Neuronal stem cell (in vitro differentiated cells): Measurements from ENCODE around the gene ACTL6A.

ENCODE experiments used
- DNase-seq: peaks from one replicate; pipeline ENCODE4 v3.0.0-alpha.2; 2013; ENCODE audit warnings: low spot score
- H2AFZ ChIP-seq: one replicate; pipeline ENCODE4 v1.6.1; 2013; ENCODE audit warnings: mild to moderate bottlenecking, low read length, inconsistent platforms
- H2AK5ac ChIP-seq: 2 replicates; pipeline ENCODE4 v1.6.1; 2013; ENCODE audit warnings: low read depth, mild to moderate bottlenecking, inconsistent platforms, low read length, moderate library complexity, mixed read lengths
- H2BK120ac ChIP-seq: 2 replicates; pipeline ENCODE4 v1.6.1; 2013; ENCODE audit warnings: low read depth, mild to moderate bottlenecking, inconsistent platforms, low read length, moderate library complexity, mixed read lengths
- H2BK12ac ChIP-seq: one replicate; pipeline ENCODE4 v1.6.1; 2013; ENCODE audit warnings: low read length, inconsistent platforms
- H2BK15ac ChIP-seq: 2 replicates; pipeline ENCODE4 v1.6.1; 2013; ENCODE audit warnings: mild to moderate bottlenecking, low read length, inconsistent platforms, mixed read lengths
- H2BK5ac ChIP-seq: one replicate; pipeline ENCODE4 v1.6.1; 2013; ENCODE audit warnings: inconsistent platforms, mild to moderate bottlenecking, low read length, moderate library complexity
- H3K14ac ChIP-seq: one replicate; pipeline ENCODE4 v1.6.1; 2013; ENCODE audit warnings: low read length, inconsistent platforms
- H3K18ac ChIP-seq: 2 replicates; pipeline ENCODE4 v1.6.1; 2013; ENCODE audit warnings: low read length, inconsistent platforms
- H3K23ac ChIP-seq: 2 replicates; pipeline ENCODE4 v1.6.1; 2013; ENCODE audit warnings: low read depth, mild to moderate bottlenecking, mixed read lengths, low read length, inconsistent platforms; ENCODE audit not compliant: poor library complexity
- H3K27ac ChIP-seq: replicated peaks from 3 replicates; pipeline ENCODE4 v1.5.1; 2013; ENCODE audit warnings: low read length, inconsistent platforms
- H3K27me3 ChIP-seq, 3 experiments: 2 replicates each; pipeline ENCODE4 v1.6.1; 2013; ENCODE audit warnings: low read length in 3 of 3, mild to moderate bottlenecking in 2 of 3, inconsistent platforms in 1 of 3, low read depth in 1 of 3, mixed read lengths in 1 of 3, moderate library complexity in 1 of 3; ENCODE audit not compliant: control insufficient read depth in 3 of 3, insufficient read depth in 3 of 3
- H3K36me3 ChIP-seq, 2 donors: replicated peaks in 1 of 2; 2 replicates each; pipeline ENCODE4 v1.6.1; 2013; ENCODE audit warnings: low read length in 2 of 2; ENCODE audit not compliant: control insufficient read depth in 2 of 2, insufficient read depth in 2 of 2
- H3K4ac ChIP-seq: 2 replicates; pipeline ENCODE4 v1.6.1; 2013; ENCODE audit warnings: inconsistent platforms, mild to moderate bottlenecking, low read length, moderate library complexity
- H3K4me1 ChIP-seq, 2 donors: 1 replicate in 1 of 2; 2 replicates in 1 of 2; pipeline ENCODE4 v1.6.1; 2013; ENCODE audit warnings: low read length in 2 of 2, low read depth in 1 of 2; ENCODE audit not compliant: control insufficient read depth in 2 of 2, insufficient read depth in 1 of 2
- H3K4me2 ChIP-seq: one replicate; pipeline ENCODE4 v1.6.1; 2013; ENCODE audit warnings: mild to moderate bottlenecking, low read length, inconsistent platforms; ENCODE audit not compliant: insufficient read depth, poor library complexity, severe bottlenecking
- H3K4me3 ChIP-seq, 2 donors: 2 replicates each; pipeline ENCODE4 v1.5.1; 2013; ENCODE audit warnings: low read length in 2 of 2, mild to moderate bottlenecking in 2 of 2, inconsistent platforms in 1 of 2, moderate library complexity in 1 of 2
- H3K79me1 ChIP-seq: one replicate; pipeline ENCODE4 v1.6.1; 2013; ENCODE audit warnings: low read depth, mild to moderate bottlenecking, inconsistent platforms, low read length, moderate library complexity
- H3K9ac ChIP-seq: one replicate; pipeline ENCODE4 v1.6.1; 2013; ENCODE audit warnings: mild to moderate bottlenecking, low read depth, low read length, inconsistent platforms; ENCODE audit not compliant: poor library complexity
- H3K9me3 ChIP-seq, 2 donors: replicated peaks in 1 of 2; 2 replicates each; pipeline versions ENCODE3 to v1.6.1; 2013; ENCODE audit warnings: low read length in 2 of 2, mild to moderate bottlenecking in 2 of 2, inconsistent platforms in 1 of 2, low read depth in 1 of 2, mixed read lengths in 1 of 2, moderate library complexity in 1 of 2; ENCODE audit not compliant: control insufficient read depth in 2 of 2, insufficient read depth in 1 of 2
- H4K8ac ChIP-seq: one replicate; pipeline ENCODE4 v1.6.1; 2013; ENCODE audit warnings: low read depth, mild to moderate bottlenecking, inconsistent platforms, low read length, moderate library complexity
- H4K91ac ChIP-seq: one replicate; pipeline ENCODE4 v1.6.1; 2013; ENCODE audit warnings: low read length, low read depth, mild to moderate bottlenecking, inconsistent platforms; ENCODE audit not compliant: poor library complexity
- WGBS, 2 donors: extraction: QIAGEN DNeasy Blood & Tissue Kit; methylation state at CpG; one replicate each; pipeline ENCODE4 v1.1.7; 2013; ENCODE audit warnings: missing lambda C conversion rate in 2 of 2, mixed read lengths in 1 of 2; ENCODE audit not compliant: insufficient read length in 2 of 2, insufficient replicate concordance in 1 of 2; ENCODE audit errors: extremely low coverage in 2 of 2; 5-methylcytosine and 5-hydroxymethylcytosine counted together

Gene ACTL6A

DNA sequence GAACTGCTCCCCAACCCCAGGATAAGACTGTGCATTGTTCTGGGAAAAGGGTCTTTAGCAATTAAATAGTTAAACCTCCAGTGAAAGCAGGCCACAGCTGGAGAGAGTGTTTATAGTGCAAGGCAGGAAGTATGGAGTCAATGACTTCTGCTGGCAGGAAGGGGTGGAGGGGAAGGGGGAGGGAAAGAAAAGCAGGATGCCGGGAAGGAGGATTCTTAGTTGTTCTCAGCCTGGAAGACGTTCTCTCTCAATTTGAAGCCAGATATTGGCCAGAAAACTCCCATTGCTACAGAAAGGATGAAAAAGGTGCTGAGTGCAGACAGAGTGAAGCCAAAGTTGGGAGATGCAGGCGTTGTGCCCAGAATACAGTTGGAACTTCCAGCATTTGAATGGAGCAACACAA is 35.7 kb upstream of the ACTL6A start:
- H2BK15ac ChIP-seq, result no peak overlapping the region
- peaks cover 5 to 13% of the 10 kb centered on the region in 2 donors for H3K4me1 ChIP-seq
- no peak overlapping the region for H3K23ac ChIP-seq
- no peak overlapping the region for H2BK120ac ChIP-seq
- H3K4me3 ChIP-seq, result peak overlapping the region in 1 of 2 donors; percentile 46
- H2BK12ac ChIP-seq, result no peak overlapping the region
- no peak overlapping the region for H3K9ac ChIP-seq
- H3K14ac ChIP-seq, result no peak overlapping the region
- H4K8ac ChIP-seq, result no peak overlapping the region
- peak overlapping the region; percentile 57 for H3K27ac ChIP-seq
- H3K4ac ChIP-seq, result no peak overlapping the region
- no peak overlapping the region for H3K18ac ChIP-seq
- H2BK5ac ChIP-seq, result no peak overlapping the region
- no peak overlapping the region for H4K91ac ChIP-seq
- H3K9me3 ChIP-seq, result no peaks in the 10 kb centered on the region
- H3K36me3 ChIP-seq, result no peaks in the 10 kb centered on the region
- peak overlapping the region; percentile 95 for H2AFZ ChIP-seq
- peak; percentile 18 for DNase-seq
- H3K4me2 ChIP-seq, result no peak overlapping the region
- no peak overlapping the region for H2AK5ac ChIP-seq
- WGBS, 2 donors, result no CpG with 5 or more reads among the region's 3 CpGs
- H3K27me3 ChIP-seq, result no peaks in the 10 kb centered on the region
- H3K79me1 ChIP-seq, result no peaks in the 10 kb centered on the region

DNA sequence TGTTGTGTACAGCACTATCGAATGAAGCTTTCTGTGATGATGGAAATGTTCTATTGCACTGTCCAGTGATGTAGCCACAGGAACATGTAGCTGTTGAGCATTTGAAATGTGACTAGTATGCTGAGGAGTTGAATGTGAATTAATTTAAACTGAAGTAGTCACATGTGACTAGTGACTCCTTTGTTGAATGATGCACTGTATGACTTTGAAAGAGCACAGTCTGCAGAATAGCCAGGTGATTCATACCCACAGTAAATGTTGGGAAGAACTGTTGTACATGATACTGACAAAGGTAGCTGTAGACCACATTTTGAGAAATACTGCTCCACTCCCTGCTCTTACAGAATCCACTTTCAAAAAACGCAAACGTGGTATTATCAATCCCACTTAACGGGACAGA is 34.0 kb upstream of the ACTL6A start:
- H2BK120ac ChIP-seq, result no peak overlapping the region
- H3K27ac ChIP-seq, result no peak overlapping the region
- H3K18ac ChIP-seq, result no peak overlapping the region
- no peak overlapping the region for H2AK5ac ChIP-seq
- no peak overlapping the region for H3K14ac ChIP-seq
- H3K23ac ChIP-seq, result no peak overlapping the region
- H3K27me3 ChIP-seq, result no peaks in the 10 kb centered on the region
- no CpG with 5 or more reads among the region's 4 CpGs for WGBS, 2 donors
- no peak overlapping the region for H2BK15ac ChIP-seq
- H3K4me3 ChIP-seq, result no peak overlapping the region
- no peaks in the 10 kb centered on the region for H3K79me1 ChIP-seq
- no peak overlapping the region for H2BK5ac ChIP-seq
- no peaks in the 10 kb centered on the region for H3K36me3 ChIP-seq
- no peak overlapping the region for H4K8ac ChIP-seq
- no peak for DNase-seq
- peaks cover 5 to 13% of the 10 kb centered on the region in 2 donors for H3K4me1 ChIP-seq
- no peaks in the 10 kb centered on the region for H3K9me3 ChIP-seq
- H4K91ac ChIP-seq, result no peak overlapping the region
- H3K4ac ChIP-seq, result no peak overlapping the region
- H3K9ac ChIP-seq, result no peak overlapping the region
- H3K4me2 ChIP-seq, result no peak overlapping the region
- H2BK12ac ChIP-seq, result no peak overlapping the region
- peak overlapping the region; percentile 5 for H2AFZ ChIP-seq

DNA sequence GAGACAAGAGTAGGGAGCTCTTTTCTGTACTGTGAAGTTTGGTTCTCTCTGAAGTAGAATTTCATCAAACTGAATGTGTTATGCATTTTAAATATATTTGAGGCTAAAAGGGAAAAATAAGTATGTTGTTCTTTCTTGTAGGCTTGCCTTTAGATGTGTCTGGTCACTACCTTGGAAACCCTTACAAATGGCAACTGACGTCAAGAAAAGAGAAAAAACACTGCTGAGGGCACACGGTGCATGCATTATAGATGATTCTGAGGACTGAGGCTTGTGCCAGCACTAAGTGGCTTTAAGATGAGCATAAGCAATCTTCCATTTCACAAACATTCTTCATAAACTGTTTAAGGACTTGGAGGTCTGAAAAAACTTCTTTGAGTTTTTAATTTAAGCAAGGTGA is 31.1 kb upstream of the ACTL6A start:
- Histone ChIP-seq H3K27ac (no peak overlapping the region), H3K4me3 (no peak overlapping the region), H2BK120ac (no peak overlapping the region), H3K4me2 (no peak overlapping the region), H3K9me3 (no peaks in the 10 kb centered on the region), H2AK5ac (no peak overlapping the region), H4K8ac (no peak overlapping the region), H3K4ac (no peak overlapping the region), H3K79me1 (no peaks in the 10 kb centered on the region), H4K91ac (no peak overlapping the region), H3K14ac (no peak overlapping the region), H2BK15ac (no peak overlapping the region), H3K4me1 (peaks cover 2 to 12% of the 10 kb centered on the region in 2 donors), H3K9ac (no peak overlapping the region), H3K36me3 (no peaks in the 10 kb centered on the region), H3K18ac (no peak overlapping the region), H3K27me3 (no peaks in the 10 kb centered on the region), H2BK12ac (no peak overlapping the region), H2AFZ (no peak overlapping the region), H2BK5ac (no peak overlapping the region), H3K23ac (no peak overlapping the region)
- no peak for DNase-seq
- no CpG with 5 or more reads among the region's 2 CpGs for WGBS, 2 donors

DNA sequence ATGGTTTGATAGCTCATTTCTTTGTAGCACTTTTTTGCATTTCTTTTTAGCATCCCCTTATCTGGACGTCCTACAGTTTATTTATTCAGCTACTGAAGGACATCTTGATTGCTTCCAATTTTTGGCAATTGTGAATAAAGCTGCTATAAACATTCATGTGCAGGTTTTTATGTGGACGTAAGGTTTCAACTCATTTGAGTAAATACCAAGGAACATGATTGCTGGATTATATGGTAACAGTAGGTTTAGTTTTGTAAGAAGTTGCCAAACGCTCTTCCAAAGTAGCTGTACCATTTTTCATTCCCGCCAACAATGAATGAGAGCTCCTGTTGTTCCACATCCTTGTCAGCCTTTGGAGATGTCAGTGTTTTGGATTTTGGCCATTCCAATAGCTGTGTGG is 29.5 kb upstream of the ACTL6A start:
- no peak overlapping the region for H3K14ac ChIP-seq
- no peak overlapping the region for H3K23ac ChIP-seq
- H3K9ac ChIP-seq, result no peak overlapping the region
- no peak overlapping the region for H3K4me3 ChIP-seq
- H2BK12ac ChIP-seq, result no peak overlapping the region
- WGBS, 2 donors, result no CpG with 5 or more reads among the region's 4 CpGs
- H2AK5ac ChIP-seq, result no peak overlapping the region
- no peak for DNase-seq
- H3K4me1 ChIP-seq, result no peaks in the 10 kb centered on the region
- H3K27me3 ChIP-seq, result no peaks in the 10 kb centered on the region
- no peak overlapping the region for H3K27ac ChIP-seq
- no peak overlapping the region for H3K18ac ChIP-seq
- H2BK15ac ChIP-seq, result no peak overlapping the region
- H2BK120ac ChIP-seq, result no peak overlapping the region
- H3K4ac ChIP-seq, result no peak overlapping the region
- no peak overlapping the region for H3K4me2 ChIP-seq
- H2AFZ ChIP-seq, result no peak overlapping the region
- no peaks in the 10 kb centered on the region for H3K9me3 ChIP-seq
- H4K8ac ChIP-seq, result no peak overlapping the region
- no peaks in the 10 kb centered on the region for H3K79me1 ChIP-seq
- no peaks in the 10 kb centered on the region for H3K36me3 ChIP-seq
- no peak overlapping the region for H2BK5ac ChIP-seq
- H4K91ac ChIP-seq, result no peak overlapping the region
